Cardiac fibroblast (primary cell): ENCODE data around the gene HOXB2.
A peak's percentile ranks its signal among the peaks of the same experiment; 100 is the strongest.

ENCODE experiments used
- DNase-seq, 2 donors: peaks; one replicate each; pipeline versions ENCODE4 v3.0.0 to v3.0.0-alpha.2; 2010; ENCODE audit warnings: low read depth in 2 of 2
- H3K4me3 ChIP-seq, 2 donors: replicated peaks in 1 of 2; 1 replicate in 1 of 2; 2 replicates in 1 of 2; pipeline ENCODE4 v1.5.1; 2011; ENCODE audit warnings: low read depth in 2 of 2, low read length in 2 of 2, mild to moderate bottlenecking in 2 of 2, moderate library complexity in 1 of 2
- TF ChIP-seq, protein P1 (sequence below): IDR thresholded peaks from one replicate; pipeline ENCODE4 v1.5.1; 2011; ENCODE audit warnings: low read depth, mild to moderate bottlenecking, low read length, inconsistent platforms

The HOXB2 gene

DNA sequence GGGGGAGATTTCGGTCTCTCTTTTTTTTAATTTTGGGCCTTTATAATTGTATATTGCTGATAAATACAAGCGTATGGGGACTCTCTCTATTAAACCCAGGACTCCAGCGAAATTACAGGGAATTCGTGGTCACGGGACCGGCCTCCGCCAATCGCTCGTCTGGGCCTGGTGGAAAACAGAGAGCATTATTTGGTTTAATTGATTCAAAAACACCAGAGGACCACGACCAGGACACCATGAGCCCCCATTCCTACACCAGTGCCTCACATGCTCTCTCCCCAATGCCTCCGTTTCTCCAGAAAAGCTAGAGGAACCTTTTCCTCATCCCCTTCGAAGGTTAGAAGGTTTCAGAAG, at the start of gene HOXB2:
Gene HOXB2 (minus strand): TSS at position 88 of the 354 bp plus-strand sequence. CDS start 198 bp downstream, outside the sequence.
- TF ChIP-seq, protein P1, sequence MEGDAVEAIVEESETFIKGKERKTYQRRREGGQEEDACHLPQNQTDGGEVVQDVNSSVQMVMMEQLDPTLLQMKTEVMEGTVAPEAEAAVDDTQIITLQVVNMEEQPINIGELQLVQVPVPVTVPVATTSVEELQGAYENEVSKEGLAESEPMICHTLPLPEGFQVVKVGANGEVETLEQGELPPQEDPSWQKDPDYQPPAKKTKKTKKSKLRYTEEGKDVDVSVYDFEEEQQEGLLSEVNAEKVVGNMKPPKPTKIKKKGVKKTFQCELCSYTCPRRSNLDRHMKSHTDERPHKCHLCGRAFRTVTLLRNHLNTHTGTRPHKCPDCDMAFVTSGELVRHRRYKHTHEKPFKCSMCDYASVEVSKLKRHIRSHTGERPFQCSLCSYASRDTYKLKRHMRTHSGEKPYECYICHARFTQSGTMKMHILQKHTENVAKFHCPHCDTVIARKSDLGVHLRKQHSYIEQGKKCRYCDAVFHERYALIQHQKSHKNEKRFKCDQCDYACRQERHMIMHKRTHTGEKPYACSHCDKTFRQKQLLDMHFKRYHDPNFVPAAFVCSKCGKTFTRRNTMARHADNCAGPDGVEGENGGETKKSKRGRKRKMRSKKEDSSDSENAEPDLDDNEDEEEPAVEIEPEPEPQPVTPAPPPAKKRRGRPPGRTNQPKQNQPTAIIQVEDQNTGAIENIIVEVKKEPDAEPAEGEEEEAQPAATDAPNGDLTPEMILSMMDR, result no peak
- peak within 1 kb of the TSS; percentile 64 to 74 for H3K4me3 ChIP-seq
- DNase-seq, result peak; percentile 68 to 73

DNA sequence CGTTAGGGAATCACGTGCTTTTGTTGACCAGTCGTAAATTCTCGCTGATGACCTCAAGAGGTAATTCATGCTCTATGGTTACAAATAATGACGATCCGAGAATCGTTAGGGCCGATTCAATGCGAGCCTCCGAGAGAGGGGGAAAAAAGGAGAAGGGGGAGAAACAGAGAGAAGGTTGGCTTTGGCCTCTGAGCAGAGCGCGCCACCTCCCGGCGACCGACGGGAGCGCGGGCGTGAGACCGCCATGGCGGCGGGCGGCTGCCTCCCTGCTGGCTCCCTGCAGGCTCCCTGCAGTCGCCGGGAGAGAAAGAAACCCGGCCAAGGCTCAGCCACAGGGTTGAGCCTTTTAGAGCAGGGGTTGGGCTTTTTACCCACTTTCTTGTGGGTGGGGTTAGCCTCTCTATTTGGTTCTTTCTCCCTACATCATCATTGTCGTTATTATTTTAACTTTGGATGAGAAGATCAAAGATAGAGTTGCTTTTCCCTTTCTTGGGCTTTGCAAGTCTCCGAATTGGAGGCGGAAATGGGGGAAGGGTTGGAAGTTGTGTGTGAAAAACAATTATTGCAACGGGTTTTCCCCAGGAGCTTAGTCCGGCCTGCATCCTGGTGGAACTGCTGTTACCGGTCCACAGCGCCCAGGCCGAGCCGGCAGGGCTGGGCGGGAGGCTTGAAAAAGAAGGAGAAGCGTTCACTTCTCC, 49.1 kb upstream of the HOXB2 start:
- TF ChIP-seq, protein P1, result peak; percentile 81
- H3K4me3 ChIP-seq, result peak overlapping the region in 1 of 2 donors; percentile 24
- peak; percentile 73 to 75 for DNase-seq

DNA sequence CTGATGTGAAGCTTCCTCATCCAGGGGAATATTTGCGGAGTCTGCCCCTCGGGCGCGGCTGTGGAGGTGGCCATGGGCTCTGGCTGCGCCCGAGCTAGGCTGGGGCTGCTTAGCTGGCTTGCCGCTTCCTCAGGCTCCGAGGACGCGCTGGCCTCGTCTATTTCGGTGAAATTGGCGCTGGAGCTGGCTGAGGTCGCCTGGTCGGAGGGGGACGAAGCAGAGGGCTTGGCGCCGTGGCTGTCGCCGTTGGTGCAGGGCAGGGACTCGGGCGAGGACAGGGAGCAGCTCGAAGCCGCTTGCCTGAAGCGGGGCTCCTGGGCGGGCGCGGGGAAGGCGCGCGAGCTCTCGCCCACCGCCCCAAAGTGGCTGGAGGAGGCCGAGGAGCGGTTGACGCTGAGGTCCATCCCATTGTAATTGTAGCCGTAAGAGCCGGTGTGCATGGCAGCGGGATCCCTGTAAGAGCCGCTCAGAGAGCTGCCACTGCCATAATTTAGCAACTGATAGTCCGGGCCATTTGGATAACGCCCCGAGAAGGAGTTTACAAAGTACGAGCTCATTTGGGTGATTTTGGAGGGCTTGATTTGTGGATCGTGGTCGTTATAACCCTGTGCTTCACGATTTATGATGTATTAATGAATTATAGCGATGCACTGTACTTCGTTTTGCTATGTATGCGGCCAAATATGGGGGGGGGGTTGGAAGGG, 48.4 kb upstream of the HOXB2 start, which contains the start of gene HOXB5:
Gene HOXB5 (minus strand): TSS at position 654 of the 704 bp plus-strand sequence. CDS start 97 bp downstream, at position 557.
- peak within 1 kb of the TSS; percentile 9 to 50 for H3K4me3 ChIP-seq
- DNase-seq, result no peak
- TF ChIP-seq, protein P1, result no peak

DNA sequence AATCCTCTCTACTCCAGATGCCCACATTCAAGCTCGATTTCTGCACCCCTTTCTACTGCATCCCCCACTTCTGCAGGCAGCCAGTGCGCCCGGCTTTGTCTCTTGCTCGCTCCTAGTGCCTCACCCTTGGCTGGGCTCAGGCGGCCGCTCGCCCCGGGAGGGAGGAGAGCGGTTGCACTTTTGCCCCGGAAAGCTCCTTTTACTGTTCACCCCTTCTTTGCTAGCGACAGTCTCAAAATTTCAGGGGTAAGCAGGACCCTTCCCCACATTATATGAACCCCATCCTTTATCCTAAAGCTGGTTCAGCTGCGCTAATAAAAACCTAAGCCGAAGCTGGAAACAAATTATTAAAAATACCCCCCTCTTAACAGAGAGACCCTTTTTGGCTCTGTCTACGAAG, 47.7 kb upstream of the HOXB2 start:
- DNase-seq, result no peak
- H3K4me3 ChIP-seq, result no peak overlapping the region
- TF ChIP-seq, protein P1, result no peak

DNA sequence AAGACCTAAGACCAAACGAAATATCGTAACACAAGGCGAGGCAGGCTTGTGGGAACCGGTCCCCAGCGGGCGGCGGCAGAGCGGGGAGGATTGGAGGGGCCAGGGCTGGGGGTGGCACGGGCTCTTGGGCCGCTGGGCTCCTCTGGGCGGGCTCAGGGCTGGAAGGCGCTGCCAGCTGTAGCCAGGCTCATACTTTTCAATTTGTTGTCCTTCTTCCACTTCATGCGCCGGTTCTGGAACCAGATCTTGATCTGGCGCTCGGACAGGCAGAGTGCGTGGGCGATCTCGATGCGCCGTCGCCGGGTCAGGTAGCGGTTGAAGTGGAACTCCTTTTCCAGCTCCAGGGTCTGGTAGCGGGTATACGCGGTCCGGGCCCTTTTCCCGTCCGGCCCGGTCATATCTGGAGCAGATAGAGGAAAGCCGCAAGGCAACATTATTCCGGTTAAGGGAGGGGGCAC, 47.2 kb upstream of the HOXB2 start:
- H3K4me3 ChIP-seq, result no peak overlapping the region
- TF ChIP-seq, protein P1, result no peak
- DNase-seq, result no peak

DNA sequence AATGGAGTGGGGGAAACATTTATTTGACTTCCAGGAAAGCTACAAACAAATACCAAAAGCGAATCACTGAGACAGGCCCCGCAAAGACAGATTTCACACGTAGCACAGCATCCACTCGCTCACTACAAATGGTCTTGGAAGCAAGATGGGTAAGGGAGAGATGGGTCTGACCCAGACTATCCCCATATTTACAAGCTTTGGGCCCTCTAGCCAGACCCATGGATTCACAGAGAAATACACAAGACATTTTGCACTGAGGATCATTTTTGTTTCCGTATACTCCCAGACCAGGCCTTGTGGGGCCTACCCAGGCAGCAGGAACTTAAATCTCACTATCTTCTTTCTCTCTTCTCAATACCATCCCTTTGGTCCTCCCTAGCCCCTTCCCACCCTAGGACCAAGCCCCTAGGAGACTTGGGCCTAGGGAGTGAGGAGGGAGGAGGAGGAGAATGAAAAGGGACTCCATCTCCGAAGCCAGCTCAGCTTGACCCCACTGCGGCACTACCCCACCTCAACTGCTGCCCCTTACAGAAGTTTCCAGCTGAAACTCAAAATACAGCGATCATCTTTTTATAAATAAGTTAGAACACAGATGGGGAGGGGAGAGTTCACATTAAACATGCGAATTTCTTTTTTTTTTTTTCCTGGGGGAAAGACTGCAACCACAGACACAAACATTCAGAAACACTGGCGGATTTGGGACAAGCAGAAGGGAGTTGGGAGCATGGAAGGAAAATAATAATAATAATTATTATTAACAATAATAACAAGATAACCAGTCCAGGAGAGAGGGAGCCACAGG, 46.5 kb upstream of the HOXB2 start:
- no peak for DNase-seq
- TF ChIP-seq, protein P1, result no peak
- no peak overlapping the region for H3K4me3 ChIP-seq
